HepG2 (cell line): ENCODE results near the gene TLE5. TPM values are rescaled to one million over a fixed set of nuclear protein-coding genes. Genes with fewer than 3 reads are reported as not detected.

Source experiments
- AHR ChIP-seq: IDR thresholded peaks from 2 replicates; pipeline ENCODE4 v1.6.1; 2018; ENCODE audit warnings: missing genetic modification reagents, missing compliant biosample characterization
- BCL3 ChIP-seq: sonication (generic); formaldehyde crosslinking; IDR thresholded peaks from 2 replicates; pipeline ENCODE4 v1.5.1; 2020; ENCODE audit warnings: mild to moderate bottlenecking, missing genetic modification reagents, moderate library complexity
- ERF ChIP-seq: IDR thresholded peaks from 2 replicates; pipeline ENCODE4 v1.6.1; 2018; ENCODE audit warnings: missing biosample characterization, missing genetic modification reagents
- ESRRA ChIP-seq: sonication (generic); formaldehyde crosslinking; IDR thresholded peaks from 2 replicates; pipeline ENCODE4 v1.5.1; 2020; ENCODE audit warnings: mild to moderate bottlenecking, low read depth, missing genetic modification reagents
- GABPB1 ChIP-seq: IDR thresholded peaks from 2 replicates; pipeline ENCODE4 v1.6.1; 2016; ENCODE audit warnings: mild to moderate bottlenecking, missing genetic modification reagents, moderate library complexity, missing compliant biosample characterization
- HOXA3 ChIP-seq: sonication (generic); formaldehyde crosslinking; IDR thresholded peaks from 2 replicates; pipeline ENCODE4 v1.5.0; 2020; ENCODE audit warnings: missing genetic modification reagents
- MXD4 ChIP-seq: IDR thresholded peaks from 2 replicates; pipeline ENCODE4 v1.6.1; 2016; ENCODE audit warnings: mild to moderate bottlenecking, missing biosample characterization, missing genetic modification reagents
- RFX1 ChIP-seq: fragments of 450-650 bp; IDR thresholded peaks from 2 replicates; pipeline ENCODE4 v1.6.1; 2017
- RFX3 ChIP-seq: IDR thresholded peaks from 2 replicates; pipeline ENCODE4 v1.6.1; 2016; ENCODE audit warnings: missing biosample characterization, missing genetic modification reagents
- SATB2 ChIP-seq: sonication (generic); formaldehyde crosslinking; IDR thresholded peaks from 2 replicates; pipeline ENCODE4 v1.5.0; 2020; ENCODE audit warnings: missing genetic modification reagents
- YY1 ChIP-seq: IDR thresholded peaks from 2 replicates; pipeline ENCODE4 v1.6.1; 2011; ENCODE audit warnings: low read length, low read depth, moderate library complexity, mild to moderate bottlenecking; ENCODE audit not compliant: insufficient read depth, insufficient replicate concordance
- ZNF207 ChIP-seq: fragments of 450-650 bp; IDR thresholded peaks from 2 replicates; pipeline ENCODE4 v1.6.1; 2016; ENCODE audit warnings: antibody characterized with exemption, borderline replicate concordance
- ZNF501 ChIP-seq: sonication (generic); formaldehyde crosslinking; IDR thresholded peaks from 2 replicates; pipeline ENCODE4 v1.5.1; 2020; ENCODE audit warnings: mild to moderate bottlenecking, moderate library complexity, missing genetic modification reagents
- ZNF563 ChIP-seq: sonication (generic); formaldehyde crosslinking; IDR thresholded peaks from 2 replicates; pipeline ENCODE4 v1.8.0; 2022; ENCODE audit warnings: mild to moderate bottlenecking, moderate library complexity, missing genetic modification reagents
- ZNF576 ChIP-seq: sonication (generic); formaldehyde crosslinking; IDR thresholded peaks from 2 replicates; pipeline ENCODE4 v1.4.0; 2020; ENCODE audit warnings: mild to moderate bottlenecking, missing genetic modification reagents
- ZNF616 ChIP-seq: sonication (generic); formaldehyde crosslinking; IDR thresholded peaks from 2 replicates; pipeline ENCODE4 v1.5.0; 2020; ENCODE audit warnings: low read depth, mild to moderate bottlenecking, missing genetic modification reagents
- ZNF629 ChIP-seq: sonication (generic); formaldehyde crosslinking; conservative IDR thresholded peaks from 2 replicates; pipeline ENCODE4 v1.5.0; 2020; ENCODE audit warnings: missing genetic modification reagents
- ZNF879 ChIP-seq: sonication (generic); formaldehyde crosslinking; IDR thresholded peaks from 2 replicates; pipeline ENCODE4 v1.8.1; 2023; ENCODE audit warnings: missing genetic modification reagents
- polyA plus RNA-seq, 8 experiments: library from polyadenylated mRNA; depleted of rRNA in 3 of 8; stranded (reverse) in 7 of 8; unstranded in 1 of 8; fragments of >200 nt; fragmentation: Illumina TruSeq in 4 of 8; extraction: Trizol in 4 of 8; gene quantifications; 2 replicates each; pipeline versions ENCODE4 v1.2.1 to v1.2.3, GENCODE V29; 2011 to 2016; ENCODE audit warnings: low read depth in 4 of 8, missing spikeins in 1 of 8, mixed read lengths in 1 of 8; ENCODE audit not compliant: insufficient read depth in 1 of 8
- total RNA-seq, 5 experiments: library from RNA; depleted of rRNA; stranded (reverse); fragments of >200 nt; fragmentation: Illumina TruSeq; extraction: Trizol; gene quantifications; 2 replicates each; pipeline ENCODE4 v1.2.3, GENCODE V29; 2016; ENCODE audit warnings: low read depth in 1 of 5
- TF ChIP-seq, protein P1 (sequence below): IDR thresholded peaks from 2 replicates; pipeline ENCODE4 v1.4.0; 2020; ENCODE audit warnings: mild to moderate bottlenecking, missing genetic modification reagents
- TF ChIP-seq, protein P2 (sequence below), 2 experiments: fragments of 450-650 bp in 1 of 2; sonication (generic) in 1 of 2; formaldehyde crosslinking; IDR thresholded peaks; 2 replicates each; pipeline versions ENCODE4 v1.5.0 to v1.8.0; 2020 to 2022; ENCODE audit warnings: mild to moderate bottlenecking in 1 of 2, missing genetic modification reagents in 1 of 2
- TF ChIP-seq, protein P3 (sequence below): sonication (generic); formaldehyde crosslinking; IDR thresholded peaks from 2 replicates; pipeline ENCODE4 v1.4.0; 2020; ENCODE audit warnings: missing genetic modification reagents, borderline replicate concordance

TLE5 gene
- total and polyA plus RNA-seq, 2 of the 13 experiments (the other 11 are each of a cell fraction or from before 2014, with no cell fraction given): 62.8 to 189 TPM

DNA sequence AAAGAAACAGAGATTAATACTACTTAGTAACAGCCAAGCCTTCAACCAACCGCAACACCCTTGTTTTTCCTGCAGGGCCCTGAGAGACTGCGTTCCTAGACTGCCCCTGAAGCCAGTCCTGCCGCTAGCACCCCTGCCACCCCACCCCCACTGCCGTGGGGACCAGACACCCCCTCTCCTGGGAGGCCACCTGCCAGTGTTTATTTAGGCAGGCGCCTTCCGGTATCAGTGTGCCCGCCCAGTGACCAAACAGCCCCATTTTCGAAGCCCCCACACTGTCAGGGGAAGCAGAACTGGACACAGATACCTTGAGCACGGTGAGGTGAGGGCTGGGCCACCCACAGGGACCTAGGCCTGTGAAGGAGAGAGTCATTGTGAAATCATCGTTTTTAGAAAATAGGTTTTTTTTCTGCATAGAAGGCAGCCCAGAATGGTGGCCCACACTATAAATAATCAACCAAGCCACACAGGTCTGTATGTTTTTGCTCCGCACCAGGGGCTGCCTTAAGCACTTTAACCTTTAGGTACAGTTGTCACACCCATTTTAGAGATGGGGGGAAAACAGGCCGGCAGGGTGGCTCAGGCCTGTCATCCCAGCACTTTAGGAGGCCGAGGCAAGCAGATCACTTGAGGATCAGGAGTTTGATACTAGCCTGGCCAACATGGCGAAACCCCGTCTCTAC is 3.5 kb upstream of the TLE5 start (continued):
- TF ChIP-seq, protein P1, sequence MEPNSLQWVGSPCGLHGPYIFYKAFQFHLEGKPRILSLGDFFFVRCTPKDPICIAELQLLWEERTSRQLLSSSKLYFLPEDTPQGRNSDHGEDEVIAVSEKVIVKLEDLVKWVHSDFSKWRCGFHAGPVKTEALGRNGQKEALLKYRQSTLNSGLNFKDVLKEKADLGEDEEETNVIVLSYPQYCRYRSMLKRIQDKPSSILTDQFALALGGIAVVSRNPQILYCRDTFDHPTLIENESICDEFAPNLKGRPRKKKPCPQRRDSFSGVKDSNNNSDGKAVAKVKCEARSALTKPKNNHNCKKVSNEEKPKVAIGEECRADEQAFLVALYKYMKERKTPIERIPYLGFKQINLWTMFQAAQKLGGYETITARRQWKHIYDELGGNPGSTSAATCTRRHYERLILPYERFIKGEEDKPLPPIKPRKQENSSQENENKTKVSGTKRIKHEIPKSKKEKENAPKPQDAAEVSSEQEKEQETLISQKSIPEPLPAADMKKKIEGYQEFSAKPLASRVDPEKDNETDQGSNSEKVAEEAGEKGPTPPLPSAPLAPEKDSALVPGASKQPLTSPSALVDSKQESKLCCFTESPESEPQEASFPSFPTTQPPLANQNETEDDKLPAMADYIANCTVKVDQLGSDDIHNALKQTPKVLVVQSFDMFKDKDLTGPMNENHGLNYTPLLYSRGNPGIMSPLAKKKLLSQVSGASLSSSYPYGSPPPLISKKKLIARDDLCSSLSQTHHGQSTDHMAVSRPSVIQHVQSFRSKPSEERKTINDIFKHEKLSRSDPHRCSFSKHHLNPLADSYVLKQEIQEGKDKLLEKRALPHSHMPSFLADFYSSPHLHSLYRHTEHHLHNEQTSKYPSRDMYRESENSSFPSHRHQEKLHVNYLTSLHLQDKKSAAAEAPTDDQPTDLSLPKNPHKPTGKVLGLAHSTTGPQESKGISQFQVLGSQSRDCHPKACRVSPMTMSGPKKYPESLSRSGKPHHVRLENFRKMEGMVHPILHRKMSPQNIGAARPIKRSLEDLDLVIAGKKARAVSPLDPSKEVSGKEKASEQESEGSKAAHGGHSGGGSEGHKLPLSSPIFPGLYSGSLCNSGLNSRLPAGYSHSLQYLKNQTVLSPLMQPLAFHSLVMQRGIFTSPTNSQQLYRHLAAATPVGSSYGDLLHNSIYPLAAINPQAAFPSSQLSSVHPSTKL (CRISPR knock-in tag): peak; percentile 69
- TF ChIP-seq ZNF501: peak; percentile 39; the same call in 1 of the 2 replicates
- peak; percentile 69 for TF ChIP-seq HOXA3 (CRISPR knock-in tag)
- TF ChIP-seq ERF (CRISPR knock-in tag): peak; percentile 76; the same call in 1 of the 2 replicates
- TF ChIP-seq ZNF576 (CRISPR knock-in tag): 0 out of 2 replicates have a peak, but pooled peaks have one; percentile 52
- TF ChIP-seq SATB2 (CRISPR knock-in tag): no peak
- TF ChIP-seq ZNF629 (CRISPR knock-in tag): peak; percentile 89
- TF ChIP-seq ESRRA (CRISPR knock-in tag): peak; percentile 68; the same call in 1 of the 2 replicates
- 0 out of 2 replicates have a peak, but pooled peaks have one; percentile 40 for TF ChIP-seq ZNF879 (CRISPR knock-in tag)
- TF ChIP-seq, protein P2, sequence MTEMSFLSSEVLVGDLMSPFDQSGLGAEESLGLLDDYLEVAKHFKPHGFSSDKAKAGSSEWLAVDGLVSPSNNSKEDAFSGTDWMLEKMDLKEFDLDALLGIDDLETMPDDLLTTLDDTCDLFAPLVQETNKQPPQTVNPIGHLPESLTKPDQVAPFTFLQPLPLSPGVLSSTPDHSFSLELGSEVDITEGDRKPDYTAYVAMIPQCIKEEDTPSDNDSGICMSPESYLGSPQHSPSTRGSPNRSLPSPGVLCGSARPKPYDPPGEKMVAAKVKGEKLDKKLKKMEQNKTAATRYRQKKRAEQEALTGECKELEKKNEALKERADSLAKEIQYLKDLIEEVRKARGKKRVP (CRISPR knock-in tag; IDR thresholded peaks at IDR 0.05): 0 out of 4 replicates have a peak, but pooled peaks of 1 of the 2 experiments have one; percentile 12
- TF ChIP-seq MXD4 (CRISPR knock-in tag): 0 out of 2 replicates have a peak, but pooled peaks have one; percentile 41
- no peak for TF ChIP-seq ZNF616
- TF ChIP-seq YY1: peak; percentile 57
- TF ChIP-seq BCL3 (CRISPR knock-in tag): no peak
- TF ChIP-seq ZNF207: no peak
- peak; percentile 46; the same call in 1 of the 2 replicates for TF ChIP-seq ZNF563 (CRISPR knock-in tag)
- no peak for TF ChIP-seq RFX1
- no peak for TF ChIP-seq RFX3
- TF ChIP-seq, protein P3, sequence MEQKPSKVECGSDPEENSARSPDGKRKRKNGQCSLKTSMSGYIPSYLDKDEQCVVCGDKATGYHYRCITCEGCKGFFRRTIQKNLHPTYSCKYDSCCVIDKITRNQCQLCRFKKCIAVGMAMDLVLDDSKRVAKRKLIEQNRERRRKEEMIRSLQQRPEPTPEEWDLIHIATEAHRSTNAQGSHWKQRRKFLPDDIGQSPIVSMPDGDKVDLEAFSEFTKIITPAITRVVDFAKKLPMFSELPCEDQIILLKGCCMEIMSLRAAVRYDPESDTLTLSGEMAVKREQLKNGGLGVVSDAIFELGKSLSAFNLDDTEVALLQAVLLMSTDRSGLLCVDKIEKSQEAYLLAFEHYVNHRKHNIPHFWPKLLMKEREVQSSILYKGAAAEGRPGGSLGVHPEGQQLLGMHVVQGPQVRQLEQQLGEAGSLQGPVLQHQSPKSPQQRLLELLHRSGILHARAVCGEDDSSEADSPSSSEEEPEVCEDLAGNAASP (CRISPR knock-in tag): peak; percentile 59; the same call in 1 of the 2 replicates
- TF ChIP-seq GABPB1 (CRISPR knock-in tag): peak; percentile 85
- TF ChIP-seq AHR (CRISPR knock-in tag): no peak
